H1 (cell line): ENCODE results near the gene VEZT. TPM values are rescaled to one million over a fixed set of nuclear protein-coding genes. Genes with fewer than 3 reads are reported as not detected.

ENCODE experiments used
- GTF2F1 ChIP-seq: IDR thresholded peaks from 2 replicates; pipeline ENCODE4 v1.6.1; 2012; ENCODE audit warnings: low read depth, low read length, improper control_type of control experiment, borderline replicate concordance
- RAD21 ChIP-seq, 2 experiments: IDR thresholded peaks in 1 of 2; conservative IDR thresholded peaks in 1 of 2; 2 replicates each; pipeline ENCODE4 v1.6.1; 2011; ENCODE audit warnings: low read depth in 2 of 2, low read length in 2 of 2, improper control_type of control experiment in 1 of 2, inconsistent platforms in 1 of 2, mild to moderate bottlenecking in 1 of 2, moderate library complexity in 1 of 2
- RNF2 ChIP-seq: fragments of 200-900, 300-1000 bp; sonication (generic); IDR thresholded peaks from 2 replicates; pipeline ENCODE4 v1.7.1; 2016; ENCODE audit warnings: borderline replicate concordance, low read depth, mild to moderate bottlenecking, antibody characterized with exemption, low read length; ENCODE audit not compliant: poor library complexity, severe bottlenecking; ENCODE audit errors: missing control alignments
- TAF7 ChIP-seq: optimal IDR thresholded peaks from 2 replicates; pipeline ENCODE3; 2011; ENCODE audit warnings: low read depth, mild to moderate bottlenecking, inconsistent platforms, low read length, moderate library complexity, borderline replicate concordance
- polyA plus RNA-seq, 7 experiments: library from polyadenylated mRNA; depleted of rRNA in 3 of 7; stranded (reverse) in 5 of 7; unstranded in 2 of 7; fragments of >200 nt in 5 of 7; fragments of 200-250 nt in 2 of 7; gene quantifications; 1 replicate in 5 of 7; 2 replicates in 1 of 7; 4 replicates in 1 of 7; pipeline versions ENCODE4 v1.2.1 to v1.2.3, GENCODE V29; 2011 to 2013; ENCODE audit warnings: missing spikeins in 2 of 7, mixed read lengths in 2 of 7
- total RNA-seq: library from RNA; stranded (reverse); fragmentation: NEBNext Ultra II Directional; extraction: Animal tissue kit (Norgen Biotek cat#: 25700); gene quantifications from 2 replicates; pipeline ENCODE4 v1.2.1, GENCODE V29; 2021
- TF ChIP-seq, protein P1 (sequence below): fragments of 300-600 bp; sonication (generic); IDR thresholded peaks from 2 replicates; pipeline ENCODE4 v1.7.1; 2012; ENCODE audit warnings: low read length, moderate library complexity, mild to moderate bottlenecking, inconsistent platforms; ENCODE audit not compliant: insufficient replicate concordance

Gene VEZT
- total and polyA plus RNA-seq, 2 of the 8 experiments (the other 6 are each of a cell fraction or from before 2014, with no cell fraction given): 44.0 to 56.1 TPM

GRCh38 chr12:95206916-95207315 lies 10.7 kb upstream of the VEZT start (continued):
- TF ChIP-seq, protein P1, sequence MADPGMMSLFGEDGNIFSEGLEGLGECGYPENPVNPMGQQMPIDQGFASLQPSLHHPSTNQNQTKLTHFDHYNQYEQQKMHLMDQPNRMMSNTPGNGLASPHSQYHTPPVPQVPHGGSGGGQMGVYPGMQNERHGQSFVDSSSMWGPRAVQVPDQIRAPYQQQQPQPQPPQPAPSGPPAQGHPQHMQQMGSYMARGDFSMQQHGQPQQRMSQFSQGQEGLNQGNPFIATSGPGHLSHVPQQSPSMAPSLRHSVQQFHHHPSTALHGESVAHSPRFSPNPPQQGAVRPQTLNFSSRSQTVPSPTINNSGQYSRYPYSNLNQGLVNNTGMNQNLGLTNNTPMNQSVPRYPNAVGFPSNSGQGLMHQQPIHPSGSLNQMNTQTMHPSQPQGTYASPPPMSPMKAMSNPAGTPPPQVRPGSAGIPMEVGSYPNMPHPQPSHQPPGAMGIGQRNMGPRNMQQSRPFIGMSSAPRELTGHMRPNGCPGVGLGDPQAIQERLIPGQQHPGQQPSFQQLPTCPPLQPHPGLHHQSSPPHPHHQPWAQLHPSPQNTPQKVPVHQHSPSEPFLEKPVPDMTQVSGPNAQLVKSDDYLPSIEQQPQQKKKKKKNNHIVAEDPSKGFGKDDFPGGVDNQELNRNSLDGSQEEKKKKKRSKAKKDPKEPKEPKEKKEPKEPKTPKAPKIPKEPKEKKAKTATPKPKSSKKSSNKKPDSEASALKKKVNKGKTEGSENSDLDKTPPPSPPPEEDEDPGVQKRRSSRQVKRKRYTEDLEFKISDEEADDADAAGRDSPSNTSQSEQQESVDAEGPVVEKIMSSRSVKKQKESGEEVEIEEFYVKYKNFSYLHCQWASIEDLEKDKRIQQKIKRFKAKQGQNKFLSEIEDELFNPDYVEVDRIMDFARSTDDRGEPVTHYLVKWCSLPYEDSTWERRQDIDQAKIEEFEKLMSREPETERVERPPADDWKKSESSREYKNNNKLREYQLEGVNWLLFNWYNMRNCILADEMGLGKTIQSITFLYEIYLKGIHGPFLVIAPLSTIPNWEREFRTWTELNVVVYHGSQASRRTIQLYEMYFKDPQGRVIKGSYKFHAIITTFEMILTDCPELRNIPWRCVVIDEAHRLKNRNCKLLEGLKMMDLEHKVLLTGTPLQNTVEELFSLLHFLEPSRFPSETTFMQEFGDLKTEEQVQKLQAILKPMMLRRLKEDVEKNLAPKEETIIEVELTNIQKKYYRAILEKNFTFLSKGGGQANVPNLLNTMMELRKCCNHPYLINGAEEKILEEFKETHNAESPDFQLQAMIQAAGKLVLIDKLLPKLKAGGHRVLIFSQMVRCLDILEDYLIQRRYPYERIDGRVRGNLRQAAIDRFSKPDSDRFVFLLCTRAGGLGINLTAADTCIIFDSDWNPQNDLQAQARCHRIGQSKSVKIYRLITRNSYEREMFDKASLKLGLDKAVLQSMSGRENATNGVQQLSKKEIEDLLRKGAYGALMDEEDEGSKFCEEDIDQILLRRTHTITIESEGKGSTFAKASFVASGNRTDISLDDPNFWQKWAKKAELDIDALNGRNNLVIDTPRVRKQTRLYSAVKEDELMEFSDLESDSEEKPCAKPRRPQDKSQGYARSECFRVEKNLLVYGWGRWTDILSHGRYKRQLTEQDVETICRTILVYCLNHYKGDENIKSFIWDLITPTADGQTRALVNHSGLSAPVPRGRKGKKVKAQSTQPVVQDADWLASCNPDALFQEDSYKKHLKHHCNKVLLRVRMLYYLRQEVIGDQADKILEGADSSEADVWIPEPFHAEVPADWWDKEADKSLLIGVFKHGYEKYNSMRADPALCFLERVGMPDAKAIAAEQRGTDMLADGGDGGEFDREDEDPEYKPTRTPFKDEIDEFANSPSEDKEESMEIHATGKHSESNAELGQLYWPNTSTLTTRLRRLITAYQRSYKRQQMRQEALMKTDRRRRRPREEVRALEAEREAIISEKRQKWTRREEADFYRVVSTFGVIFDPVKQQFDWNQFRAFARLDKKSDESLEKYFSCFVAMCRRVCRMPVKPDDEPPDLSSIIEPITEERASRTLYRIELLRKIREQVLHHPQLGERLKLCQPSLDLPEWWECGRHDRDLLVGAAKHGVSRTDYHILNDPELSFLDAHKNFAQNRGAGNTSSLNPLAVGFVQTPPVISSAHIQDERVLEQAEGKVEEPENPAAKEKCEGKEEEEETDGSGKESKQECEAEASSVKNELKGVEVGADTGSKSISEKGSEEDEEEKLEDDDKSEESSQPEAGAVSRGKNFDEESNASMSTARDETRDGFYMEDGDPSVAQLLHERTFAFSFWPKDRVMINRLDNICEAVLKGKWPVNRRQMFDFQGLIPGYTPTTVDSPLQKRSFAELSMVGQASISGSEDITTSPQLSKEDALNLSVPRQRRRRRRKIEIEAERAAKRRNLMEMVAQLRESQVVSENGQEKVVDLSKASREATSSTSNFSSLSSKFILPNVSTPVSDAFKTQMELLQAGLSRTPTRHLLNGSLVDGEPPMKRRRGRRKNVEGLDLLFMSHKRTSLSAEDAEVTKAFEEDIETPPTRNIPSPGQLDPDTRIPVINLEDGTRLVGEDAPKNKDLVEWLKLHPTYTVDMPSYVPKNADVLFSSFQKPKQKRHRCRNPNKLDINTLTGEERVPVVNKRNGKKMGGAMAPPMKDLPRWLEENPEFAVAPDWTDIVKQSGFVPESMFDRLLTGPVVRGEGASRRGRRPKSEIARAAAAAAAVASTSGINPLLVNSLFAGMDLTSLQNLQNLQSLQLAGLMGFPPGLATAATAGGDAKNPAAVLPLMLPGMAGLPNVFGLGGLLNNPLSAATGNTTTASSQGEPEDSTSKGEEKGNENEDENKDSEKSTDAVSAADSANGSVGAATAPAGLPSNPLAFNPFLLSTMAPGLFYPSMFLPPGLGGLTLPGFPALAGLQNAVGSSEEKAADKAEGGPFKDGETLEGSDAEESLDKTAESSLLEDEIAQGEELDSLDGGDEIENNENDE: no peak
- TF ChIP-seq GTF2F1 (no peak), RAD21 (IDR thresholded peaks at IDR 0.05 in 1 of 2, conservative IDR thresholded peaks at IDR 0.05 in 1 of 2; ENCODE audit: low read depth in 2 of 2, low read length in 2 of 2) (no peak), TAF7 (no peak), RNF2 (no peak)
